Ovary (tissue), 9 donors: Measurements from ENCODE around the gene LSAMP. TPM values are rescaled to one million over a fixed set of nuclear protein-coding genes. Genes with fewer than 3 reads are reported as not detected.
"Not testable (repeated sequence)": the region's sequence is repeated elsewhere in the genome, so short reads cannot be mapped to it uniquely, and the experiment has no call there.

Experiments
- DNase-seq, 5 donors: peaks; one replicate each; pipeline ENCODE4 v3.0.0-alpha.2; 2019 to 2020
- H3K27ac ChIP-seq, 2 donors: fragments of 200-600 bp; one replicate each; pipeline versions ENCODE4 v1.5.1 to v1.8.0; 2019 to 2022
- H3K27me3 ChIP-seq: fragments of 200-600 bp; one replicate; pipeline ENCODE4 v1.8.0; 2022
- H3K36me3 ChIP-seq: fragments of 200-600 bp; sonication (generic); one replicate; pipeline ENCODE4 v1.5.1; 2019
- H3K4me1 ChIP-seq: one replicate; pipeline ENCODE4 v1.8.1; 2013; ENCODE audit warnings: mild to moderate bottlenecking, moderate library complexity; ENCODE audit not compliant: insufficient read depth
- H3K4me3 ChIP-seq: fragments of 200-600 bp; sonication (generic); one replicate; pipeline ENCODE4 v1.5.1; 2017
- H3K9me3 ChIP-seq, 2 donors: fragments of 200-600 bp in 1 of 2; sonication (generic) in 1 of 2; one replicate each; pipeline versions ENCODE4 v1.5.1 to v1.8.1; 2013 to 2019; ENCODE audit warnings: mild to moderate bottlenecking in 1 of 2, moderate library complexity in 1 of 2
- CTCF ChIP-seq, 3 donors: fragments of 450-650 bp in 2 of 3; fragments of 200-600 bp in 1 of 3; IDR thresholded peaks; one replicate each; pipeline versions ENCODE4 v1.5.1 to v1.8.0; 2016 to 2022; ENCODE audit warnings: antibody characterized with exemption in 3 of 3, mild to moderate bottlenecking in 1 of 3
- EP300 ChIP-seq: sonication (generic); formaldehyde crosslinking; IDR thresholded peaks from one replicate; pipeline ENCODE4 v1.6.1; 2017; ENCODE audit warnings: antibody characterized with exemption
- POLR2A ChIP-seq: fragments of 450-650 bp; IDR thresholded peaks from one replicate; pipeline ENCODE4 v1.6.1; 2017; ENCODE audit warnings: antibody characterized with exemption, mild to moderate bottlenecking, moderate library complexity
- WGBS, 3 donors: extraction: QIAGEN DNeasy Blood & Tissue Kit in 1 of 3; methylation state at CpG; one replicate each; pipeline versions ENCODE4 v1.1.5 to v1.1.7; 2013 to 2017; 5-methylcytosine and 5-hydroxymethylcytosine counted together
- intact Hi-C, 4 donors: fragments of 100-400 bp; cut with DNase I; formaldehyde crosslinking; loops; one replicate each; pipeline versions ENCODE4 v1.11.0 to v1.15.1; 2022 to 2023
- polyA plus RNA-seq, 2 donors: library from polyadenylated mRNA; stranded (reverse); fragments of 200-250 nt in 1 of 2; fragments of 350-450 nt in 1 of 2; fragmentation: Illumina TruSeq in 1 of 2; extraction: RNeasy Lipid Tissue Mini Kit (QIAGEN cat#74804) in 1 of 2; gene quantifications; one replicate each; pipeline ENCODE4 v1.2.3, GENCODE V29; 2013 to 2014
- total RNA-seq, 7 donors: library from RNA; depleted of rRNA in 2 of 7; stranded (reverse); fragments of >200 nt in 2 of 7; fragmentation: NEBNext Ultra II Directional in 3 of 7; extraction: Animal tissue kit (Norgen Biotek cat#: 25700) in 3 of 7; gene quantifications; one replicate each; pipeline versions ENCODE4 v1.1.0 to v1.2.4, GENCODE V29; 2016 to 2023
- donor health status: DM: no; HTN: no; CAD: no; lungs with moderate emphysema.
- donor health status: DM: no; HTN: no; CAD: no.
- donor health status: Bipolar disorder and iron deficiency.
- donor health status: DM: yes; HTN: yes; CAD: no.
- donor health status: DM: no; HTN: no; CAD: no.
- donor health status: DM: yes; HTN: yes; CAD: no.

LSAMP gene
- total and polyA plus RNA-seq, 9 donors = 1.1 to 13.0 (median 5.4) TPM

GRCh38 chr3:115803661-115804060 is 641.6 kb downstream of the LSAMP start:
- no peak for DNase-seq
- Histone ChIP-seq H3K27me3 (no peaks in the 10 kb centered on the region), H3K27ac (no peak overlapping the region), H3K4me3 (no peak overlapping the region), H3K9me3 (no peaks in the 10 kb centered on the region), H3K4me1 (no peaks in the 10 kb centered on the region), H3K36me3 (no peaks in the 10 kb centered on the region)
- no peak for TF ChIP-seq EP300
- TF ChIP-seq CTCF (IDR thresholded peaks at IDR 0.05) = no peak
- TF ChIP-seq POLR2A = no peak
- intact Hi-C loops = no loop called here
- WGBS, 3 donors = 80 to 88% (median 80%) methylated on average over 1 of the region's 1 CpG

- H3K9me3 ChIP-seq = no peaks in the 10 kb centered on the region
- intact Hi-C loops = no loop called here
- 55 to 63% (median 59%) methylated on average over 4 of the region's 4 CpGs for whole genome bisulfite sequencing, 3 donors
- H3K27ac ChIP-seq = no peak overlapping the region
- no peaks in the 10 kb centered on the region for H3K27me3 ChIP-seq
- H3K4me1 ChIP-seq = no peaks in the 10 kb centered on the region
- no peak overlapping the region for H3K4me3 ChIP-seq
- DNase-seq = no peak
- TF ChIP-seq POLR2A = no peak
- H3K36me3 ChIP-seq = no peaks in the 10 kb centered on the region
These were observed 644.7 kb downstream of the LSAMP start for GRCh38 chr3:115800489-115801075.

GRCh38 chr3:115800065-115800464 is 645.2 kb downstream of the LSAMP start:
- intact Hi-C loops, H3K36me3 ChIP-seq, H3K4me3 ChIP-seq, H3K27ac ChIP-seq, H3K4me1 ChIP-seq, H3K9me3 ChIP-seq, DNase-seq, H3K27me3 ChIP-seq: not testable (repeated sequence)
- WGBS, 3 donors = 88 to 93% (median 91%) methylated on average over 7 of the region's 7 CpGs

- WGBS, 3 donors = 60 to 70% (median 63%) methylated on average over 6 of the region's 6 CpGs
- DNase-seq = no peak
- Histone ChIP-seq H3K4me1 (no peaks in the 10 kb centered on the region), H3K27me3 (no peaks in the 10 kb centered on the region), H3K27ac (no peak overlapping the region), H3K4me3 (no peak overlapping the region), H3K9me3 (no peaks in the 10 kb centered on the region), H3K36me3 (no peaks in the 10 kb centered on the region)
- intact Hi-C loops = no loop called here
- TF ChIP-seq POLR2A = no peak
- TF ChIP-seq CTCF (IDR thresholded peaks at IDR 0.05) = no peak
- TF ChIP-seq EP300 = no peak
These were observed 652.9 kb downstream of the LSAMP start for GRCh38 chr3:115792206-115792955.

GRCh38 chr3:115791271-115792153 is 653.8 kb downstream of the LSAMP start:
- H3K27me3 ChIP-seq, DNase-seq, H3K36me3 ChIP-seq, H3K4me1 ChIP-seq, intact Hi-C loops, H3K27ac ChIP-seq, H3K4me3 ChIP-seq, H3K9me3 ChIP-seq: not testable (repeated sequence)
- 91 to 92% (median 91%) methylated on average over 52 to 55 of the region's 55 CpGs for WGBS, 3 donors
